Astrocyte of the cerebellum (primary cell): ENCODE data around the gene NTN3.
A peak's percentile ranks its signal among the peaks of the same experiment; 100 is the strongest.

Source experiments
- DNase-seq: peaks from one replicate; pipeline ENCODE4 v3.0.0-alpha.2; 2011; ENCODE audit warnings: low read depth
- H3K4me3 ChIP-seq: 2 replicates; pipeline ENCODE4 v1.5.1; 2011; ENCODE audit warnings: mild to moderate bottlenecking, low read depth, low read length, moderate library complexity
- in situ Hi-C: cut with HindIII; loops from 2 replicates; pipeline ENCODE4 v1.10.0; 2017; ENCODE audit warnings: low sequenced_read_pairs
- TF ChIP-seq, protein P1 (sequence below): IDR thresholded peaks from 2 replicates; pipeline ENCODE4 v1.5.1; 2012; ENCODE audit warnings: low read length, low read depth, moderate library complexity, mild to moderate bottlenecking; ENCODE audit errors: missing control alignments

The NTN3 gene

DNA sequence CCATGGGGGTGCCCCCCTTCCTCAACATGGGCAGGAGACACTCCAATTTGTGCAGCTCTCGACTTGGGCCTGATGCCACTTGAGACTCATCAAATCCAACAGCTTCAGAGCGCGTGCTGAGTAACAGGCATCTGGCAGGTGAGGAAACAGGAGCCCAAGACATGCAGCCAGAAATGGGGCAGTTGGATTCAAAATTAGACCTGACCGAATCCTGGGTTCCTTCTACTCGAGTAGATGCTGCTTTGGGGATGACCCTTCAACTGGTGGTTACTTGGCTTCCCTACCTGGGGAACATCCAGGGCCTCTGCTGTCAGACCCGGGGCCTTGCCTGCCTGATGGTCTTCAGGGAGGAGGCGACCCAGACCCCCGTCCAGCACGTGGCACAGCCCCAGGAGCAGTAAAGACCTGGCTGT, 488 bp upstream of the NTN3 start:
- H3K4me3 ChIP-seq, result no peak overlapping the region
- TF ChIP-seq, protein P1, sequence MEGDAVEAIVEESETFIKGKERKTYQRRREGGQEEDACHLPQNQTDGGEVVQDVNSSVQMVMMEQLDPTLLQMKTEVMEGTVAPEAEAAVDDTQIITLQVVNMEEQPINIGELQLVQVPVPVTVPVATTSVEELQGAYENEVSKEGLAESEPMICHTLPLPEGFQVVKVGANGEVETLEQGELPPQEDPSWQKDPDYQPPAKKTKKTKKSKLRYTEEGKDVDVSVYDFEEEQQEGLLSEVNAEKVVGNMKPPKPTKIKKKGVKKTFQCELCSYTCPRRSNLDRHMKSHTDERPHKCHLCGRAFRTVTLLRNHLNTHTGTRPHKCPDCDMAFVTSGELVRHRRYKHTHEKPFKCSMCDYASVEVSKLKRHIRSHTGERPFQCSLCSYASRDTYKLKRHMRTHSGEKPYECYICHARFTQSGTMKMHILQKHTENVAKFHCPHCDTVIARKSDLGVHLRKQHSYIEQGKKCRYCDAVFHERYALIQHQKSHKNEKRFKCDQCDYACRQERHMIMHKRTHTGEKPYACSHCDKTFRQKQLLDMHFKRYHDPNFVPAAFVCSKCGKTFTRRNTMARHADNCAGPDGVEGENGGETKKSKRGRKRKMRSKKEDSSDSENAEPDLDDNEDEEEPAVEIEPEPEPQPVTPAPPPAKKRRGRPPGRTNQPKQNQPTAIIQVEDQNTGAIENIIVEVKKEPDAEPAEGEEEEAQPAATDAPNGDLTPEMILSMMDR, result no peak
- DNase-seq, result no peak
- in situ Hi-C loops, result no loop called here

DNA sequence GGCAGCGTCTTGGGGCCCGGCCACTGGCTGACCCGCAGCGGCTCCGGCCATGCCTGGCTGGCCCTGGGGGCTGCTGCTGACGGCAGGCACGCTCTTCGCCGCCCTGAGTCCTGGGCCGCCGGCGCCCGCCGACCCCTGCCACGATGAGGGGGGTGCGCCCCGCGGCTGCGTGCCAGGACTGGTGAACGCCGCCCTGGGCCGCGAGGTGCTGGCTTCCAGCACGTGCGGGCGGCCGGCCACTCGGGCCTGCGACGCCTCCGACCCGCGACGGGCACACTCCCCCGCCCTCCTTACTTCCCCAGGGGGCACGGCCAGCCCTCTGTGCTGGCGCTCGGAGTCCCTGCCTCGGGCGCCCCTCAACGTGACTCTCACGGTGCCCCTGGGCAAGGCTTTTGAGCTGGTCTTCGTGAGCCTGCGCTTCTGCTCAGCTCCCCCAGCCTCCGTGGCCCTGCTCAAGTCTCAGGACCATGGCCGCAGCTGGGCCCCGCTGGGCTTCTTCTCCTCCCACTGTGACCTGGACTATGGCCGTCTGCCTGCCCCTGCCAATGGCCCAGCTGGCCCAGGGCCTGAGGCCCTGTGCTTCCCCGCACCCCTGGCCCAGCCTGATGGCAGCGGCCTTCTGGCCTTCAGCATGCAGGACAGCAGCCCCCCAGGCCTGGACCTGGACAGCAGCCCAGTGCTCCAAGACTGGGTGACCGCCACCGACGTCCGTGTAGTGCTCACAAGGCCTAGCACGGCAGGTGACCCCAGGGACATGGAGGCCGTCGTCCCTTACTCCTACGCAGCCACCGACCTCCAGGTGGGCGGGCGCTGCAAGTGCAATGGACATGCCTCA, 773 bp downstream of the NTN3 start:
- TF ChIP-seq, protein P1, result no peak
- no peak for DNase-seq
- peak overlapping the region; percentile 12 for H3K4me3 ChIP-seq
- in situ Hi-C loops, result no loop called here

DNA sequence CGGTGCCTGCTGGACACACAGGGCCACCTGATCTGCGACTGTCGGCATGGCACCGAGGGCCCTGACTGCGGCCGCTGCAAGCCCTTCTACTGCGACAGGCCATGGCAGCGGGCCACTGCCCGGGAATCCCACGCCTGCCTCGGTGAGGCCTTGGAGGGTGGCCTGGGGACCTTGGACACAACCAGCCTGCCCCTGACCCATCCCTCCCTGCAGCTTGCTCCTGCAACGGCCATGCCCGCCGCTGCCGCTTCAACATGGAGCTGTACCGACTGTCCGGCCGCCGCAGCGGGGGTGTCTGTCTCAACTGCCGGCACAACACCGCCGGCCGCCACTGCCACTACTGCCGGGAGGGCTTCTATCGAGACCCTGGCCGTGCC, 1.4 kb downstream of the NTN3 start:
- in situ Hi-C loops, result no loop called here
- H3K4me3 ChIP-seq, result no peak overlapping the region
- TF ChIP-seq, protein P1, result no peak

DNA sequence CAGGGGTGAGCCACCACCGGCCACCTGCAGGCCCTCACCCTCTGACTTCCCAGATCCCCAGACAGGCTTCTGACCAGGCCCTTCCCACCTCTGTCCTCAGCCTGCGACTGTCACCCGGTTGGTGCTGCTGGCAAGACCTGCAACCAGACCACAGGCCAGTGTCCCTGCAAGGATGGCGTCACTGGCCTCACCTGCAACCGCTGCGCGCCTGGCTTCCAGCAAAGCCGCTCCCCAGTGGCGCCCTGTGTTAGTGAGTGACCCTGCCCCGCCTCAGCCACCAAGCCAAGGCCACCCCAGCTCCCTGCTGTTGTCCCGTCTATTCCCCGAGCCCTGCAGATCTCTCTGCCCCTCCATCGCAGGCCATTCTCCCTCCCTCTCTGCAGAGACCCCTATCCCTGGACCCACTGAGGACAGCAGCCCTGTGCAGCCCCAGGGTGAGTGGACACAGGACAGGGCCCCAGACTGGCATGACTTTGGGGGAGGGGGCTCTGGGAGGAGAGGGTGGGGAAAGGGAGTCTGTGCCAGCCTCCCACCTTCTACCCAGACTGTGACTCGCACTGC, 1.9 kb downstream of the NTN3 start:
- no peak overlapping the region for H3K4me3 ChIP-seq
- DNase-seq, result no peak
- in situ Hi-C loops, result no loop called here
- TF ChIP-seq, protein P1, result no peak

More for the DNA sequence above, 1.4 kb downstream of the NTN3 start:
- no peak for DNase-seq

DNA sequence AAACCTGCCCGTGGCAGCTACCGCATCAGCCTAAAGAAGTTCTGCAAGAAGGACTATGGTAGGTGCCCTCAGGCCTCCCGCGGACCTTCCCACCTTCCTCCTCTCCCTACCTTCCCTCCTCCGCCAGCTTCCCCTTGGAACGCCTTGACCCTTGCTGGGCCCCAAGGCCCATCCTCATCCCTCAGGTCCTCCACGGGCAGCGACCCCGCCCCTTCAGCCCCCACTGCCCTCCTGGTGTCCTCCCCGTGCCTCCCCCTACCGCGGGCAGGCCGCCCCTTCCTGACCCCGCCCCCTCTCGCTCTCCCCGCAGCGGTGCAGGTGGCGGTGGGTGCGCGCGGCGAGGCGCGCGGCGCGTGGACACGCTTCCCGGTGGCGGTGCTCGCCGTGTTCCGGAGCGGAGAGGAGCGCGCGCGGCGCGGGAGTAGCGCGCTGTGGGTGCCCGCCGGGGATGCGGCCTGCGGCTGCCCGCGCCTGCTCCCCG, 2.4 kb downstream of the NTN3 start:
- no peak for DNase-seq
- TF ChIP-seq, protein P1, result no peak
- peak overlapping the region; percentile 16 for H3K4me3 ChIP-seq
- in situ Hi-C loops, result no loop called here

DNA sequence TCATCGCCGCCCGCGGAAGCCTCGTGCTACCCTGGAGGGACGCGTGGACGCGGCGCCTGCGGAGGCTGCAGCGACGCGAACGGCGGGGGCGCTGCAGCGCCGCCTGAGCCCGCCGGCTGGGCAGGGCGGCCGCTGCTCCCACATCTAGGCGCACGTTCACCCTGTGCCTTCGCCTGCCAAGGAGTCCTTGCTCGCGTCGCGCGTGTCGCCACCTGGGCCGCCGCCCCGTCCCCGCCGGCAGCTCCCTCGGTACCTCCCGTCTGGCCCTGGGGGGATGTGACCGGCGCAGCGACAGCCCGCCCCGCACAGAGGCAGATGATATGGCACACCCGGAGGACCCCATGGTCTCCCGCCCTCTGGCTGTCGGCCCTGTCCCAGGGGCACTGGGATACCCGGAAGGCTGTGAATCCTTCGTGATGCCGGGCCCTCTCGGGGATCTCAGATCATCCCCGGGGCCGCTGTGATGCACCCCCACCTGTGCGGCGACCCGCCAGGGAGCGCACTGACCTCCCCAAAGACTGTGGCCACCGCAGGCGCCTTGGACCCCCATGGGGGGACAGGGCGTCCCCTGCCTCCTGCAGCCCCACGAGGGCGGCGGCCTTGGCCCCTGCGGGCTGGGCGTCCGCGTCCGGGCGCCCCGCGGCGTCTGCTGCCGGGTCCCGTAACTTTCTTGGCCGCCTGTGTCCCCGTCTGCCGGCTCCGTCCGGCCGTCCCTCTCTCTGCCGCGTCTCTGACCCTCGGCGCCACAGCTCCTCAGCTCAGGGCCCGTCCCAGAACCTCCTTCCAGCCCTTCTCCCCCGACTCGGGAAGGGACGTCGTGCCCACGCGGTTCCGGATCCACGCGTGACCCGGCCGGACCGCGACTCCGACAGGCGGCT, 3.1 kb downstream of the NTN3 start:
- in situ Hi-C loops, result no loop called here
- DNase-seq, result no peak
- TF ChIP-seq, protein P1, result no peak
- H3K4me3 ChIP-seq, result peak overlapping the region; percentile 65
